Bronchial smooth muscle cell (primary cell): ENCODE measurements around the gene LEFTY1. TPM values are rescaled to one million over a fixed set of nuclear protein-coding genes. Genes with fewer than 3 reads are reported as not detected.

ENCODE experiments used
- total RNA-seq: library from RNA; depleted of rRNA; stranded (reverse); fragments of >200 nt; gene quantifications from 2 replicates; pipeline ENCODE4 v1.2.1, GENCODE V29; 2014

The LEFTY1 gene, protein sequence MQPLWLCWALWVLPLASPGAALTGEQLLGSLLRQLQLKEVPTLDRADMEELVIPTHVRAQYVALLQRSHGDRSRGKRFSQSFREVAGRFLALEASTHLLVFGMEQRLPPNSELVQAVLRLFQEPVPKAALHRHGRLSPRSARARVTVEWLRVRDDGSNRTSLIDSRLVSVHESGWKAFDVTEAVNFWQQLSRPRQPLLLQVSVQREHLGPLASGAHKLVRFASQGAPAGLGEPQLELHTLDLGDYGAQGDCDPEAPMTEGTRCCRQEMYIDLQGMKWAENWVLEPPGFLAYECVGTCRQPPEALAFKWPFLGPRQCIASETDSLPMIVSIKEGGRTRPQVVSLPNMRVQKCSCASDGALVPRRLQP
- total RNA-seq: 0.16 TPM in 1 of 2 replicates, not detected in the other

DNA sequence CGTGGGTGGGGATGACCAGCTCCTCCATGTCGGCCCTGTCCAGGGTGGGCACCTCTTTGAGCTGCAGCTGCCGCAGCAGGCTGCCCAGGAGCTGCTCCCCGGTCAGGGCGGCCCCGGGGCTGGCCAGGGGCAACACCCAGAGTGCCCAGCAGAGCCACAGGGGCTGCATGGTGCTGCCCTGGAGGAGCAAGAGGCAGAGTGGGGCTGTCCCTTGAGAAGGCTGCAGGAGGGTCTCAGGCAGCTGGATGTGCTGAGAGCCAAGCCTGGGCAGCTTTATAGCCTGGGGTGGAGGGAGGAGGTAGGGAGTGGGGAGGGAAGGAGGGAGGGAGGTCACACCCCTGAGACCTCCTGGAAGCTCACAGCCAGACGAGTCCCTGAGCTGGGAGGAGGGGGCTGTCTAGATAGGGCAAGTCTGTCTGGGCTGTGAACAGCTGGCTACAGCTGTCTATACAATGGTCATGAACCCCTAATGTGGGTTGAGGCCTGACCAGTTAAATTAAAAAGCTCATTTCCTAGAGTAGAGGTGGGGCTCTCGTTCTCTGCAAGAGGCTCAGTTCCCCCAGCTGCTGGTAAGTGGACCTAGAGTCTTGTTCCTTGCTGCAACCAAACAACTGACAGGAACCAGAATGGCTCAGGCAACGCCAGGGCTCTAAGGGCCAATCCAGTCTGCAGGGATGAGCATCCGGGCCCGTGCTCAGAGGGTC lies at the start of gene LEFTY1:
TSS of gene LEFTY1 (minus strand) at position 249 of the 704 bp plus-strand sequence. CDS start at position 169, 80 bp downstream.

DNA sequence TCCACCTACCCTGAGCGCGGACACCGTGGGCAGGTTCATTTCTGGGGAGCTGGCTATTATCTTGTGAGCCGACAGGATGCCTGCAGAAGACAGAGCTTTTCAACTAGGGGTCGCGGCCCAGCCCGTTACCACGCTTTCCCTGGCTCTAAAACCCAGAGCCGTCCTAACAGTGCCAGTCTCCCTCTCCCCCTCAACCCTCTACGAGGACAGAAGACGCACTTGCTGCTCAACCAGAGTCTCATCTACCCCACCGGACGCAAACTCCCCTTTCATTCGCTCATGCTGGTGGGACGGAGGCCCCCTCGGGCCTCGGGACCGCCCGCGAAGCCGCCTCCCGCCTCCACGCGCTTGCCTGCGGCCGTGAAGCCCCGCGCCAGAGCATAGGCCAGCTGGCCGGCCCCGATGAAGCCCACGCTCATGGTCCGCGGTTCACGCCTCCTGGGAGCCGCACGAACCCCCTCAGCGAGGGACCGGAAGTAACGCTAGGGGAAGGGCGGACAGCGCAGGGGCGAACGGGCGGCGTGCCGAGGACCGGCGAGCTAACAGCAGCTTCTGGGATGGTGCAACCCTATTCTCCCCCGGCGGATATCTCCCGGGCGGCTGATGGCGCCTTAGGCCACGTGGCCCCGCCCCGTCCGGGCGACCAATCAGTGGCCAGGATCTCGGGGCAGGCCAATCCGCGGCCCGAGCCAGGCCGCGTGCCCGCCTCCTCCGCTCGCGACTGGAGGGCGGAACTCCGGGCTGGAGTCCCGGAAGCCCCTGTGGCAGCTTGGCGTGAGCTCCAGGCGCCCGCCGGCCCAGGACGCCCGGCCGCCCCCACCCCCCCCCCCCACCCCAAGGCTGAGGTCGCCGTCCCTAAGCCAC lies 35.0 kb upstream of the LEFTY1 start, which contains the start of gene PYCR2:
TSS of gene PYCR2 (minus strand) at position 559 of the 864 bp plus-strand sequence. CDS start at position 419, 140 bp downstream.

DNA sequence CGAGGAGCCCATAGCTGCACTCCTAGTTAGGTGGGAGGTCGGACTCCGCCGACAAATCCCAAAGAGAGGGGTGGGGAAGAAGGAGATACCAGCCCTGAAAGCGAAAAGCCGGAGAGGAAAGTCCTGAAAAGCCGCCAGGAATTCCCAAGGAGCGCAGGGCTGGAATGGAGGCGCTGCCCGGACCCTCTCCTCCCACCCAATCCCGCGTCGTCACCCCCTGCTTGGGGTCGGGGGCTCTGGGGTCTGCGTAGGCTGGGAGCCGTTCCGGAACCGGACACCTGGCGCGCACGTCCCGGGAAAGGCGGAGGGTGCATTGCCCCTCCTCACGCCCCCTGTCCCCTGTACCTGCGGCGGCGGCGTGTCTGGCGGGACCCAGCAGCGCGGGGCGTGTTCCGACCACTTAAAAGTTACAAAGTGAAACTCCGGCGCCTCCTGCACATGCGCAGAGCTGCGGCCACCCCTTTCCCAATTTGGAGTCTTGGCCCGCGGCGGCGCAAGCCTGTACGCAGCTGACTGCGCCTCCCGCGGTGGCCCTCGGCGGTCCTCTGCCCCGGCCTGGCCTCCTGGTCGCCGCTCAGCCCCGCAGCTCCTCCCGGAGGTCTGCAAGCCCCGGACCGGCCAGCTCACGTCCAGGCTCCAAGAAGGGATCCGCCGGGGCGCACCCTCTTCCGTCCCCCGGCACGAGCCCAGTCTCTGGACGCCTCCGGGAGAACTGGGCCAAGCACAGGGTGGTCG lies 6.8 kb downstream of the LEFTY1 start, which contains the start of gene TMEM63A:
TSS of gene TMEM63A (minus strand) at position 422 of the 735 bp plus-strand sequence. CDS start 4,800 bp downstream, outside the sequence.

Other genes starting within 250 kb of the LEFTY1 start
- 97.4 and 127 TPM in 2 replicates for gene ENAH, start 236.0 kb downstream of the LEFTY1 start, total RNA-seq
- gene SRP9, start 111.3 kb downstream of the LEFTY1 start, total RNA-seq: 179 and 224 TPM in 2 replicates
- 44.9 and 47.0 TPM in 2 replicates for gene EPHX1, start 79.0 kb downstream of the LEFTY1 start, total RNA-seq
- 11.7 and 15.4 TPM in 2 replicates for gene TMEM63A, start 6.8 kb downstream of the LEFTY1 start, total RNA-seq
- gene PYCR2, start 35.1 kb upstream of the LEFTY1 start, total RNA-seq: 22.2 and 26.0 TPM in 2 replicates
- not detected in 2 replicates for gene LEFTY2, start 52.1 kb upstream of the LEFTY1 start, total RNA-seq
- gene SDE2, start 110.2 kb upstream of the LEFTY1 start, total RNA-seq: 11.8 and 15.4 TPM in 2 replicates
- gene H3-3A, start 173.6 kb upstream of the LEFTY1 start, total RNA-seq: 67.8 and 104 TPM in 2 replicates